HG02943 (cell line): Measurements from ENCODE around the gene GDI2.

ENCODE experiments used
- ATAC-seq: cut with Tn5 transposase; IDR thresholded peaks from one replicate; pipeline ENCODE4 v1.9.1; 2021; ENCODE audit warnings: mild to moderate bottlenecking, low read depth, moderate library complexity; ENCODE audit not compliant: unreplicated experiment

GDI2 gene

GRCh38 chr10:5751601-5752253 lies 61.5 kb downstream of the GDI2 start:
- ATAC-seq, result no peak

GRCh38 chr10:5748394-5748803 lies 64.8 kb downstream of the GDI2 start:
- no peak for ATAC-seq

- no peak for ATAC-seq
These were observed 67.0 kb downstream of the GDI2 start for GRCh38 chr10:5746197-5746596.

- no peak for ATAC-seq
These were observed 68.4 kb downstream of the GDI2 start for GRCh38 chr10:5744849-5745248.

GRCh38 chr10:5743736-5744135 lies 69.5 kb downstream of the GDI2 start:
- ATAC-seq, result no peak

- no peak for ATAC-seq
These were observed 71.1 kb downstream of the GDI2 start for GRCh38 chr10:5742116-5742515.

GRCh38 chr10:5741276-5741675 lies 72.0 kb downstream of the GDI2 start:
- ATAC-seq, result no peak

- ATAC-seq, result no peak
These were observed 74.8 kb downstream of the GDI2 start for GRCh38 chr10:5738427-5738826.

- no peak for ATAC-seq
These were observed 75.9 kb downstream of the GDI2 start for GRCh38 chr10:5737352-5737751.

- ATAC-seq, result no peak
These were observed 76.6 kb downstream of the GDI2 start for GRCh38 chr10:5736591-5736990.

- no peak for ATAC-seq
These were observed 78.1 kb downstream of the GDI2 start for GRCh38 chr10:5735119-5735518.

- ATAC-seq, result no peak
These were observed 81.1 kb downstream of the GDI2 start for GRCh38 chr10:5732141-5732540.

- no peak for ATAC-seq
These were observed 81.7 kb downstream of the GDI2 start for GRCh38 chr10:5731559-5731958.

GRCh38 chr10:5730766-5731165 lies 82.5 kb downstream of the GDI2 start:
- no peak for ATAC-seq

- no peak for ATAC-seq
These were observed 89.5 kb downstream of the GDI2 start for GRCh38 chr10:5723692-5724091.

GRCh38 chr10:5720182-5720581 lies 93.1 kb downstream of the GDI2 start:
- no peak for ATAC-seq

- no peak for ATAC-seq
These were observed 93.7 kb downstream of the GDI2 start for GRCh38 chr10:5719546-5719945.
